KMS-11 (cell line): ENCODE measurements around the gene KAZALD1.

Experiments used
- H2AFZ ChIP-seq: fragments of 200-600 bp; sonication (generic); 2 replicates; pipeline ENCODE4 v1.6.1; 2016; ENCODE audit warnings: antibody characterized with exemption, mixed run types, low read depth
- H3K27ac ChIP-seq: fragments of 200-600 bp; sonication (generic); 2 replicates; pipeline ENCODE4 v1.6.1; 2016; ENCODE audit warnings: mild to moderate bottlenecking, mixed run types
- H3K27me3 ChIP-seq: fragments of 200-600 bp; sonication (generic); 2 replicates; pipeline ENCODE4 v1.6.1; 2017; ENCODE audit warnings: mild to moderate bottlenecking, low read depth, mixed run types, moderate library complexity; ENCODE audit not compliant: insufficient read depth
- H3K36me3 ChIP-seq: fragments of 200-600 bp; sonication (generic); 2 replicates; pipeline ENCODE4 v1.6.1; 2017; ENCODE audit warnings: mild to moderate bottlenecking, mixed run types; ENCODE audit not compliant: insufficient read depth
- H3K4me1 ChIP-seq: fragments of 200-600 bp; sonication (generic); 2 replicates; pipeline ENCODE4 v1.6.1; 2016; ENCODE audit warnings: mild to moderate bottlenecking, low read depth, mixed run types; ENCODE audit not compliant: poor library complexity, severe bottlenecking
- H3K4me2 ChIP-seq: fragments of 200-600 bp; sonication (generic); 2 replicates; pipeline ENCODE4 v1.7.0; 2016; ENCODE audit warnings: mild to moderate bottlenecking, mixed run types
- H3K4me3 ChIP-seq: fragments of 200-600 bp; sonication (generic); IDR thresholded peaks from 2 replicates; pipeline ENCODE4 v1.6.1; 2017; ENCODE audit warnings: low read depth, low read length, mixed read lengths; ENCODE audit not compliant: insufficient read depth
- H3K79me2 ChIP-seq: fragments of 200-600 bp; sonication (generic); 2 replicates; pipeline ENCODE4 v1.6.1; 2016; ENCODE audit warnings: low read depth, mixed run types; ENCODE audit not compliant: insufficient read depth
- H3K9ac ChIP-seq: fragments of 200-600 bp; sonication (generic); 2 replicates; pipeline ENCODE4 v1.6.1; 2016; ENCODE audit warnings: mild to moderate bottlenecking, mixed run types
- H4K20me1 ChIP-seq: fragments of 200-600 bp; sonication (generic); 2 replicates; pipeline ENCODE4 v1.6.1; 2016; ENCODE audit warnings: mild to moderate bottlenecking, mixed run types; ENCODE audit not compliant: insufficient read depth
- TF ChIP-seq, protein P1 (sequence below): fragments of 200-600 bp; sonication (generic); conservative IDR thresholded peaks from 2 replicates; pipeline ENCODE4 v1.6.1; 2017; ENCODE audit warnings: low read depth, mild to moderate bottlenecking, antibody characterized with exemption, low read length, moderate library complexity, mixed read lengths

KAZALD1 gene

GRCh38 chr10:101064415-101065030 lies 2.7 kb downstream of the KAZALD1 start:
- Histone ChIP-seq H4K20me1 (no peaks in the 10 kb centered on the region), H3K27me3 (no peaks in the 10 kb centered on the region), H3K4me1 (peaks cover 41% of the 10 kb centered on the region), H3K27ac (no peak overlapping the region; the same call in 1 of the 2 replicates), H3K4me2 (peak overlapping the region; percentile 66; the same call in 1 of the 2 replicates), H3K4me3 (no peak overlapping the region), H2AFZ (no peak overlapping the region), H3K9ac (no peak overlapping the region), H3K79me2 (peaks cover 3% of the 10 kb centered on the region), H3K36me3 (no peaks in the 10 kb centered on the region)
- TF ChIP-seq, protein P1, sequence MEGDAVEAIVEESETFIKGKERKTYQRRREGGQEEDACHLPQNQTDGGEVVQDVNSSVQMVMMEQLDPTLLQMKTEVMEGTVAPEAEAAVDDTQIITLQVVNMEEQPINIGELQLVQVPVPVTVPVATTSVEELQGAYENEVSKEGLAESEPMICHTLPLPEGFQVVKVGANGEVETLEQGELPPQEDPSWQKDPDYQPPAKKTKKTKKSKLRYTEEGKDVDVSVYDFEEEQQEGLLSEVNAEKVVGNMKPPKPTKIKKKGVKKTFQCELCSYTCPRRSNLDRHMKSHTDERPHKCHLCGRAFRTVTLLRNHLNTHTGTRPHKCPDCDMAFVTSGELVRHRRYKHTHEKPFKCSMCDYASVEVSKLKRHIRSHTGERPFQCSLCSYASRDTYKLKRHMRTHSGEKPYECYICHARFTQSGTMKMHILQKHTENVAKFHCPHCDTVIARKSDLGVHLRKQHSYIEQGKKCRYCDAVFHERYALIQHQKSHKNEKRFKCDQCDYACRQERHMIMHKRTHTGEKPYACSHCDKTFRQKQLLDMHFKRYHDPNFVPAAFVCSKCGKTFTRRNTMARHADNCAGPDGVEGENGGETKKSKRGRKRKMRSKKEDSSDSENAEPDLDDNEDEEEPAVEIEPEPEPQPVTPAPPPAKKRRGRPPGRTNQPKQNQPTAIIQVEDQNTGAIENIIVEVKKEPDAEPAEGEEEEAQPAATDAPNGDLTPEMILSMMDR: no peak

GRCh38 chr10:101065481-101066145 lies 3.8 kb downstream of the KAZALD1 start:
- H3K27me3 ChIP-seq: no peaks in the 10 kb centered on the region
- TF ChIP-seq, protein P1: no peak
- peaks cover 38% of the 10 kb centered on the region for H3K4me1 ChIP-seq
- H2AFZ ChIP-seq: peak overlapping the region; percentile 87
- H3K4me3 ChIP-seq: no peak overlapping the region
- H3K9ac ChIP-seq: peak overlapping the region; percentile 47; the same call in 1 of the 2 replicates
- H4K20me1 ChIP-seq: no peaks in the 10 kb centered on the region
- no peaks in the 10 kb centered on the region for H3K36me3 ChIP-seq
- peak overlapping the region; percentile 58 for H3K27ac ChIP-seq
- peak overlapping the region; percentile 66 for H3K4me2 ChIP-seq
- H3K79me2 ChIP-seq: no peaks in the 10 kb centered on the region; the same call in 1 of the 2 replicates

DNA sequence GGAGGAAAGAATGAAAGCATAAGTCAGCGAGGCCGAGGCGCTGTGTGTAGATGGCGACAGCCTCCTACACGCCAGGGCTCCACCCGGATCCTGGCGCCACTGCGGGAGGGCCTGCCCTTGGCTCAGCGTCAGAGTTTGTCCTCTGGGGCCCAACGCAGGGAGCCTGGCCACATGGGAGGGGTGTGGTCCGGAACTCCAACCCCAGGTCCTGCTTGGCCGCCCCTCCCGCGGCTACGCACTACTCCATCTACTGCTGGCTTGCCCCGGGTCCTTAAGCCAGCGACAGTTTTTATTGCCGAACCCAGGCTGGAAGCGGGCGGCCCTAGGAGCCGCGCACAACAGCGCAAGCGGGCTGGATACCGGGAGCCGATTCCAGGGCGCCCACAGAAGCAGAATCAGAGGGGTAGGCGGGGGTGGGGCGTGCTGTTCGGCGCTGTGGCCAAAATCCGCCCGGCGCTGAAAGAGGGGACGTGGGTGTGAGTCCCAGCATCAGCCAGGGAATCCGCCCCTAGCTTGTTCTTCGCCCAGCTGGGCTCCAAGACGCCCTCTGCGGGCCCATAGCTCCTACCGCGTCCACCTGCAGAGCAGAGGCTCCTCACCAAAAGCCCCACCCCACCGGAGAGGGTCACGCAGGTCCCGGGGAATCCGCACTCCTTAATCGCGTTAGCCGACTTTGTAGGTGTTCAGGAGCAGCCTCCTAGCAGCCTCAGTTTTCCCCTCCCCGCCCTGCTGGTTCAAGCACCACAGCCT lies 4.5 kb downstream of the KAZALD1 start:
- Histone ChIP-seq H3K4me2 (peak overlapping the region; percentile 66), H3K4me3 (no peak overlapping the region), H3K79me2 (no peaks in the 10 kb centered on the region; the same call in 1 of the 2 replicates), H3K4me1 (peaks cover 38% of the 10 kb centered on the region), H2AFZ (peak overlapping the region; percentile 87), H3K27ac (peak overlapping the region; percentile 58), H4K20me1 (no peaks in the 10 kb centered on the region), H3K27me3 (no peaks in the 10 kb centered on the region), H3K9ac (peak overlapping the region; percentile 47; the same call in 1 of the 2 replicates), H3K36me3 (no peaks in the 10 kb centered on the region)
- TF ChIP-seq, protein P1: peak; percentile 51

DNA sequence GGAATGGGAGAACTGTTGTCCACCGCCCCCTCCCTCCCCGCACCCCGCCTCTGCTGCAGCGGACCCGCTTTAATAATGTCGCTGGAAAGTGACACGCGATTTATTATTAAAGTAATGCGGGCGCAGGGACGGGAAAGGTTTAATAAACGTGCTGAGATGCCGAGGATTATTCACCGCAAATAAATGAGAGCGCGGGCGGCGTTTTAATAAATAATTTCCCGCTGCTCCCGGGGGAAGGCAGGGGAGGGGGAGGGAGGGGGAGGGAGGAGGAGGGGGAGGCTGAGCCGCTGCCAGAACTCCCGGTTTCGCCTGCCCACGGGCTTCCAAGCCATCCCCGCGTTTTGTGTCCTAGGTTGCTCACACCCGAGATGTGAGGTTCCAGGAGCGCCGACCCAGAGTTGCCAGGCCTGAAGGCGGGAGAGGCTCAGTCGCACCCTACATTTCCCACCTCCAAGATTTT lies 5.1 kb downstream of the KAZALD1 start:
- Histone ChIP-seq H3K27ac (peak overlapping the region; percentile 58), H3K9ac (peak overlapping the region; percentile 76), H3K4me3 (no peak overlapping the region), H3K79me2 (no peaks in the 10 kb centered on the region; the same call in 1 of the 2 replicates), H3K27me3 (no peaks in the 10 kb centered on the region), H2AFZ (peak overlapping the region; percentile 87), H4K20me1 (no peaks in the 10 kb centered on the region), H3K4me2 (peak overlapping the region; percentile 66), H3K36me3 (no peaks in the 10 kb centered on the region), H3K4me1 (peaks cover 33% of the 10 kb centered on the region)
- TF ChIP-seq, protein P1: no peak
